IMR-90 (cell line): ENCODE data around the gene RASA1. TPM values are rescaled to one million over a fixed set of nuclear protein-coding genes. Genes with fewer than 3 reads are reported as not detected.

Experiments used
- ATAC-seq: fragments of 200-7000 bp; cut with Tn5 transposase; 2 replicates; pipeline ENCODE4 v1.9.1; 2020; ENCODE audit warnings: low read depth, mild to moderate bottlenecking, moderate library complexity
- BruUV-seq: library from RNA; stranded (reverse); fragments of 400-500 nt; replicated peaks from 2 replicates; lab custom pipeline; 2021; lab: Mats Ljungman, UMichigan
- CTCF ChIA-PET: fragments of 300-600 bp; formaldehyde crosslinking; extraction: SDS; loops from one replicate; lab custom pipeline; 2021; ENCODE audit warnings: antibody characterized with exemption; lab: Yijun Ruan, JAX
- POLR2A ChIA-PET: fragments of 300-600 bp; sonication (Branson Sonifier 250); formaldehyde crosslinking; loops from one replicate; lab custom pipeline; 2022; ENCODE audit warnings: antibody characterized with exemption; ENCODE audit not compliant: unreplicated experiment; lab: Charles Lee
- DNase-seq: peaks from one replicate; pipeline ENCODE4 v3.0.0; 2013
- H2AFZ ChIP-seq: replicated peaks from 2 replicates; pipeline ENCODE3; 2013; ENCODE audit warnings: low read length, mild to moderate bottlenecking; ENCODE audit not compliant: poor library complexity
- H2AK5ac ChIP-seq: 2 replicates; pipeline ENCODE4 v1.6.1; 2013; ENCODE audit warnings: low read depth, low read length, inconsistent platforms
- H2AK9ac ChIP-seq: replicated peaks from 2 replicates; pipeline ENCODE3; 2013; ENCODE audit warnings: mild to moderate bottlenecking, low read depth, low read length, moderate library complexity; ENCODE audit not compliant: poor library complexity
- H2BK120ac ChIP-seq: 2 replicates; pipeline ENCODE4 v1.6.1; 2013; ENCODE audit warnings: low read depth, low read length, inconsistent platforms
- H2BK15ac ChIP-seq: 3 replicates; pipeline ENCODE4 v1.6.1; 2013; ENCODE audit warnings: low read depth, low read length, inconsistent platforms
- H2BK20ac ChIP-seq: 2 replicates; pipeline ENCODE4 v1.6.1; 2013; ENCODE audit warnings: low read depth, mild to moderate bottlenecking, inconsistent platforms, low read length, moderate library complexity
- H2BK5ac ChIP-seq: 2 replicates; pipeline ENCODE4 v1.6.1; 2013; ENCODE audit warnings: mild to moderate bottlenecking, low read depth, low read length, inconsistent platforms; ENCODE audit not compliant: poor library complexity, severe bottlenecking
- H3K14ac ChIP-seq: replicated peaks from 2 replicates; pipeline ENCODE4 v1.6.1; 2013; ENCODE audit warnings: low read depth, low read length, inconsistent platforms
- H3K18ac ChIP-seq: 2 replicates; pipeline ENCODE4 v1.6.1; 2013; ENCODE audit warnings: low read depth, low read length, control low read depth
- H3K23ac ChIP-seq: 2 replicates; pipeline ENCODE4 v1.6.1; 2013; ENCODE audit warnings: low read depth, low read length, inconsistent platforms
- H3K27ac ChIP-seq: 2 replicates; pipeline ENCODE4 v1.5.1; 2013; ENCODE audit warnings: mild to moderate bottlenecking, control low read depth, low read length; ENCODE audit not compliant: insufficient read depth
- H3K27me3 ChIP-seq: 2 replicates; pipeline ENCODE4 v1.6.1; 2013; ENCODE audit warnings: low read length; ENCODE audit not compliant: control insufficient read depth, insufficient read depth
- H3K36me3 ChIP-seq: 2 replicates; pipeline ENCODE4 v1.6.1; 2013; ENCODE audit warnings: low read length, mixed read lengths; ENCODE audit not compliant: control insufficient read depth, insufficient read depth
- H3K4ac ChIP-seq: 2 replicates; pipeline ENCODE4 v1.6.1; 2013; ENCODE audit warnings: low read depth, low read length, inconsistent platforms
- H3K4me1 ChIP-seq: 2 replicates; pipeline ENCODE4 v1.6.1; 2013; ENCODE audit warnings: low read length, mixed read lengths; ENCODE audit not compliant: control insufficient read depth, insufficient read depth
- H3K4me2 ChIP-seq: 2 replicates; pipeline ENCODE4 v1.6.1; 2013; ENCODE audit warnings: low read depth, mild to moderate bottlenecking, control low read depth, low read length, moderate library complexity
- H3K4me3 ChIP-seq: 2 replicates; pipeline ENCODE4 v1.5.1; 2013; ENCODE audit warnings: low read depth, mild to moderate bottlenecking, control low read depth, low read length, moderate library complexity; ENCODE audit not compliant: insufficient read depth
- H3K56ac ChIP-seq: 2 replicates; pipeline ENCODE4 v1.6.1; 2013; ENCODE audit warnings: low read length, inconsistent platforms; ENCODE audit not compliant: insufficient read depth; ENCODE audit errors: extremely low read depth
- H3K79me1 ChIP-seq, 2 experiments: 2 replicates each; pipeline ENCODE4 v1.6.1; 2013; ENCODE audit warnings: low read length in 2 of 2, inconsistent platforms in 1 of 2, low read depth in 1 of 2
- H3K9ac ChIP-seq: 2 replicates; pipeline ENCODE4 v1.6.1; 2013; ENCODE audit warnings: low read depth, low read length, control low read depth
- H3K9me1 ChIP-seq: 2 replicates; pipeline ENCODE4 v1.6.1; 2013; ENCODE audit warnings: low read length, inconsistent platforms; ENCODE audit not compliant: insufficient read depth
- H3K9me3 ChIP-seq: 2 replicates; pipeline ENCODE4 v1.6.1; 2013; ENCODE audit warnings: low read length; ENCODE audit not compliant: control insufficient read depth, insufficient read depth
- H4K20me1 ChIP-seq: 2 replicates; pipeline ENCODE4 v1.6.1; 2013; ENCODE audit warnings: low read length, inconsistent platforms; ENCODE audit not compliant: insufficient read depth
- H4K5ac ChIP-seq: 2 replicates; pipeline ENCODE4 v1.6.1; 2013; ENCODE audit warnings: mild to moderate bottlenecking, low read depth, low read length, control low read depth
- H4K8ac ChIP-seq, 2 experiments: 2 replicates each; pipeline ENCODE4 v1.6.1; 2013; ENCODE audit warnings: low read depth in 2 of 2, low read length in 2 of 2, control low read depth in 1 of 2, inconsistent platforms in 1 of 2
- H4K91ac ChIP-seq: 2 replicates; pipeline ENCODE4 v1.6.1; 2013; ENCODE audit warnings: low read depth, low read length, inconsistent platforms; ENCODE audit not compliant: insufficient read depth
- FOS ChIP-seq: fragments of 150-350 bp; IDR thresholded peaks from 2 replicates; pipeline ENCODE4 v1.6.1; 2016; ENCODE audit warnings: low read depth, low read length
- MAZ ChIP-seq: IDR thresholded peaks from 2 replicates; pipeline ENCODE4 v1.6.1; 2012; ENCODE audit warnings: low read depth, mild to moderate bottlenecking, low read length, improper control_type of control experiment, moderate library complexity, borderline replicate concordance
- RAD21 ChIP-seq: IDR thresholded peaks from 2 replicates; pipeline ENCODE4 v1.6.1; 2012; ENCODE audit warnings: low read length, improper control_type of control experiment
- RCOR1 ChIP-seq: IDR thresholded peaks from 2 replicates; pipeline ENCODE4 v1.6.1; 2012; ENCODE audit warnings: mild to moderate bottlenecking, low read length, improper control_type of control experiment; ENCODE audit not compliant: insufficient replicate concordance
- SMC3 ChIP-seq: fragments of 150-350 bp; IDR thresholded peaks from 2 replicates; pipeline ENCODE4 v1.6.1; 2016; ENCODE audit warnings: low read depth, mild to moderate bottlenecking, antibody characterized with exemption, low read length, moderate library complexity
- WGBS, 2 experiments: methylation state at CpG; one replicate each; pipeline versions ENCODE4 v1.1.5 to v1.1.7; 2013; ENCODE audit warnings: missing lambda C conversion rate in 2 of 2; ENCODE audit not compliant: insufficient read length in 1 of 2; ENCODE audit errors: extremely low coverage in 2 of 2; 5-methylcytosine and 5-hydroxymethylcytosine counted together
- dilution Hi-C: fragments of 300-500 bp; cut with HindIII; formaldehyde crosslinking; loops from one replicate; pipeline ENCODE4 v1.14.3; 2018; ENCODE audit warnings: low sequenced_read_pairs; ENCODE audit not compliant: unreplicated experiment
- in situ Hi-C: fragments of 300-500 bp; cut with MboI; formaldehyde crosslinking; loops from 3 replicates; pipeline ENCODE4 v1.14.3; 2019; ENCODE audit warnings: low sequenced_read_pairs, inconsistent platforms, mixed read lengths
- intact Hi-C: fragments of 100-400 bp; cut with micrococcal nuclease; formaldehyde crosslinking; loops from 2 replicates; pipeline ENCODE4 v1.10.0; 2022
- polyA plus RNA-seq, 3 experiments: library from polyadenylated mRNA; depleted of rRNA; stranded (reverse); fragments of >200 nt; gene quantifications; 2 replicates each; pipeline ENCODE4 v1.2.3, GENCODE V29; 2012; ENCODE audit warnings: low replicate concordance in 1 of 3
- total RNA-seq: library from RNA; depleted of rRNA; stranded (reverse); fragments of >200 nt; gene quantifications from 2 replicates; pipeline ENCODE4 v1.2.3, GENCODE V29; 2012

Gene RASA1
- total and polyA plus RNA-seq, 2 of the 4 experiments (the other 2 are of a cell fraction), result 37.6 to 45.7 TPM

GRCh38 chr5:87254035-87254434 lies 13.6 kb upstream of the RASA1 start:
- H2AFZ ChIP-seq, result no peak overlapping the region

More at GRCh38 chr5:87254035-87254434, 13.6 kb upstream of the RASA1 start:
- H2AK9ac ChIP-seq, result no peak overlapping the region
- no peak overlapping the region for H3K18ac ChIP-seq
- intact Hi-C loops, result no loop called here
- H3K23ac ChIP-seq, result no peak overlapping the region
- H3K4me1 ChIP-seq, result no peaks in the 10 kb centered on the region
- no peak for TF ChIP-seq RCOR1
- no peak for TF ChIP-seq FOS
- no peak for TF ChIP-seq SMC3
- TF ChIP-seq RAD21, result no peak
- TF ChIP-seq MAZ, result no peak
- no peak overlapping the region for H3K4ac ChIP-seq
- H4K5ac ChIP-seq, result no peak overlapping the region
- H3K4me3 ChIP-seq, result no peak overlapping the region
- CTCF ChIA-PET, result no interaction called here
- in situ Hi-C loops, result no loop called here
- no peak overlapping the region for H3K56ac ChIP-seq
- no peak overlapping the region for H2AK5ac ChIP-seq
- no peaks in the 10 kb centered on the region for H3K27me3 ChIP-seq
- H3K9me3 ChIP-seq, result no peaks in the 10 kb centered on the region
- H2BK15ac ChIP-seq, result no peak overlapping the region
- no peaks in the 10 kb centered on the region for H4K20me1 ChIP-seq
- POLR2A ChIA-PET, result no interaction called here
- no CpG with 5 or more reads among the region's 2 CpGs for WGBS, 2 experiments
- no peak overlapping the region for H3K4me2 ChIP-seq
- no peaks in the 10 kb centered on the region for H3K79me1 ChIP-seq
- no peak overlapping the region for H3K27ac ChIP-seq
- no peak overlapping the region for H2BK20ac ChIP-seq
- H4K91ac ChIP-seq, result no peak overlapping the region
- dilution Hi-C loops, result no loop called here
- DNase-seq (no peak), ATAC-seq (no peak)
- H2BK120ac ChIP-seq, result no peak overlapping the region
- H3K14ac ChIP-seq, result no peak overlapping the region
- no peak overlapping the region for H4K8ac ChIP-seq
- no peaks in the 10 kb centered on the region for H3K36me3 ChIP-seq
- BruUV-seq, result no TSS peak
- no peak overlapping the region for H2BK5ac ChIP-seq
- no peak overlapping the region for H3K9ac ChIP-seq
- H3K9me1 ChIP-seq, result 0 out of 2 replicates have a peak, but pooled peaks cover 2% of the 10 kb centered on the region
